H1 (cell line): ENCODE data around the gene TCF4.

Experiments used
- CTCF ChIP-seq, 3 experiments: IDR thresholded peaks; 1 replicate in 2 of 3; 2 replicates in 1 of 3; pipeline versions ENCODE4 v1.5.1 to v1.6.1; 2011; ENCODE audit warnings: low read length in 3 of 3, mild to moderate bottlenecking in 3 of 3, inconsistent platforms in 2 of 3, low read depth in 1 of 3, moderate library complexity in 1 of 3; ENCODE audit not compliant: insufficient read depth in 1 of 3; ENCODE audit errors: control extremely low read depth in 1 of 3
- EP300 ChIP-seq, 2 experiments: IDR thresholded peaks; 1 replicate in 1 of 2; 2 replicates in 1 of 2; pipeline ENCODE4 v1.6.1; 2011 to 2012; ENCODE audit warnings: low read depth in 2 of 2, low read length in 2 of 2, mild to moderate bottlenecking in 2 of 2, borderline replicate concordance in 1 of 2, inconsistent platforms in 1 of 2, moderate library complexity in 1 of 2
- POLR2A ChIP-seq, 2 experiments: IDR thresholded peaks; 1 replicate in 1 of 2; 2 replicates in 1 of 2; pipeline ENCODE4 v1.6.1; 2011; ENCODE audit warnings: low read depth in 2 of 2, low read length in 2 of 2, mild to moderate bottlenecking in 2 of 2; ENCODE audit errors: control extremely low read depth in 1 of 2
- RNF2 ChIP-seq: fragments of 200-900, 300-1000 bp; sonication (generic); IDR thresholded peaks from 2 replicates; pipeline ENCODE4 v1.7.1; 2016; ENCODE audit warnings: borderline replicate concordance, low read depth, mild to moderate bottlenecking, antibody characterized with exemption, low read length; ENCODE audit not compliant: poor library complexity, severe bottlenecking; ENCODE audit errors: missing control alignments
- SUZ12 ChIP-seq: fragments of 200-600 bp; sonication (generic); IDR thresholded peaks from 2 replicates; pipeline ENCODE4 v1.6.1; 2012; ENCODE audit warnings: mild to moderate bottlenecking, inconsistent platforms, low read length, moderate library complexity, mixed read lengths

DNA sequence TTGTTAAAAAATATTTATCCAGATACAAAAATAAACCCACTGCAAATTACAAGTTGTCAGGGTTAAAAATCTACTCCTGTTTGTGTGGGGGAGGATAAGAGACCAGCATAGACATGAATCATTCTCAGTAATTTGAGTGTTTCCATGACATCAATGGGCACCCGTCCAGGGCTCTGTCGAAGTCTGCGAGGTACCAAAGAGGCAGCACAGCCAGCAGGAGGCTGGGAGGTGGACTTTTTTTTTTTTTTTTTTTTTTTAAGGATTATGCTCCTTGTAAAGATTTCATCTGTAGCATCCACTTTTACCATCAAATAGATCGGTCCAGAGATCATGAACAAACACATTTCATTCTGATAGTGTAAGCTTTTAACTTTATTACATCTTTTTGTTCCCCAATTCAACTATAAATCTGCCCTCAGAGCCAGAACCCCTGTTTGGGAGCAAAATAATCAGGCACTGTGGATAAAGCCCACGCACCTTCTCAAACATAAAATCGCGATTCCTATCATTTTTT, 182.0 kb downstream of the TCF4 start:
- no peak for TF ChIP-seq RNF2
- TF ChIP-seq CTCF (IDR thresholded peaks at IDR 0.05; ENCODE audit: control extremely low read depth in 1 of 3, insufficient read depth in 1 of 3, low read depth in 1 of 3, low read length in 3 of 3) = no peak
- TF ChIP-seq SUZ12 = no peak
- TF ChIP-seq POLR2A (IDR thresholded peaks at IDR 0.05; ENCODE audit: control extremely low read depth in 1 of 2, low read depth in 2 of 2, low read length in 2 of 2) = no peak
- no peak for TF ChIP-seq EP300 (IDR thresholded peaks at IDR 0.05; ENCODE audit: borderline replicate concordance in 1 of 2, low read depth in 2 of 2, low read length in 2 of 2)
